GM23338 (cell line): Measurements from ENCODE around the gene SPATS2. TPM values are rescaled to one million over a fixed set of nuclear protein-coding genes. Genes with fewer than 3 reads are reported as not detected.

Experiments
- ATAC-seq: fragments of 200-7000 bp; cut with Tn5 transposase; 3 replicates; pipeline ENCODE4 v1.9.1; 2020
- DNase-seq: peaks from one replicate; pipeline ENCODE4 v3.0.0-alpha.2; 2015; ENCODE audit warnings: low spot score
- H2AFZ ChIP-seq: fragments of 200-600 bp; sonication (generic); 2 replicates; pipeline ENCODE4 v1.8.0; 2016; ENCODE audit warnings: antibody characterized with exemption, mild to moderate bottlenecking, moderate library complexity
- H3F3A ChIP-seq: fragments of 200-600 bp; sonication (generic); replicated peaks from 2 replicates; pipeline ENCODE4 v1.8.0; 2017; ENCODE audit warnings: antibody characterized with exemption, mixed run types, low read depth
- H3K27ac ChIP-seq: fragments of 200-600 bp; sonication (generic); 2 replicates; pipeline ENCODE4 v1.6.1; 2016; ENCODE audit warnings: low read depth
- H3K27me3 ChIP-seq: fragments of 200-600 bp; sonication (generic); 2 replicates; pipeline ENCODE4 v1.8.0; 2016; ENCODE audit warnings: mild to moderate bottlenecking, mixed run types, moderate library complexity; ENCODE audit not compliant: insufficient read depth
- H3K36me3 ChIP-seq: fragments of 200-600 bp; sonication (generic); 2 replicates; pipeline ENCODE4 v1.8.0; 2016; ENCODE audit warnings: mild to moderate bottlenecking; ENCODE audit not compliant: insufficient read depth
- H3K4me1 ChIP-seq: fragments of 200-600 bp; sonication (generic); 2 replicates; pipeline ENCODE4 v1.8.0; 2016; ENCODE audit warnings: mild to moderate bottlenecking, moderate library complexity; ENCODE audit not compliant: insufficient read depth
- H3K4me2 ChIP-seq: fragments of 200-600 bp; sonication (generic); 2 replicates; pipeline ENCODE4 v1.7.1; 2017; ENCODE audit warnings: mixed run types
- H3K4me3 ChIP-seq: fragments of 200-600 bp; sonication (generic); 2 replicates; pipeline ENCODE4 v1.6.1; 2016; ENCODE audit warnings: mixed run types
- H3K79me2 ChIP-seq: fragments of 200-600 bp; sonication (generic); replicated peaks from 2 replicates; pipeline ENCODE4 v1.8.0; 2017; ENCODE audit warnings: mild to moderate bottlenecking; ENCODE audit not compliant: insufficient read depth
- H3K9me2 ChIP-seq: fragments of 200-600 bp; sonication (generic); 2 replicates; pipeline ENCODE4 v1.8.0; 2017; ENCODE audit not compliant: insufficient read depth
- H4K20me1 ChIP-seq: fragments of 200-600 bp; sonication (generic); replicated peaks from 2 replicates; pipeline ENCODE4 v1.8.0; 2017; ENCODE audit warnings: mild to moderate bottlenecking; ENCODE audit not compliant: insufficient read depth
- H3K27ac Mint-ChIP-seq: 2 replicates; pipeline ENCODE4 v1.8.0; 2020; ENCODE audit warnings: inconsistent platforms, mild to moderate bottlenecking, moderate library complexity, mixed read lengths
- H3K27me3 Mint-ChIP-seq: 3 replicates; pipeline ENCODE4 v1.8.0; 2022; ENCODE audit warnings: low read depth, mild to moderate bottlenecking, moderate library complexity, mixed read lengths, inconsistent platforms; ENCODE audit not compliant: insufficient read depth, poor library complexity
- H3K36me3 Mint-ChIP-seq: 3 replicates; pipeline ENCODE4 v1.8.0; 2021; ENCODE audit warnings: low read depth, mild to moderate bottlenecking, inconsistent platforms, moderate library complexity, mixed read lengths
- H3K4me1 Mint-ChIP-seq: 3 replicates; pipeline ENCODE4 v1.8.0; 2020; ENCODE audit warnings: mild to moderate bottlenecking, inconsistent platforms, mixed read lengths
- H3K4me3 Mint-ChIP-seq: 3 replicates; pipeline ENCODE4 v1.8.0; 2021; ENCODE audit warnings: moderate library complexity, mild to moderate bottlenecking, inconsistent platforms, mixed read lengths
- H3K9me3 Mint-ChIP-seq: 3 replicates; pipeline ENCODE4 v1.8.0; 2020; ENCODE audit warnings: moderate library complexity, mild to moderate bottlenecking, inconsistent platforms, mixed read lengths
- CREB1 ChIP-seq: fragments of 250-450 bp; sonication (Bioruptor Pico); IDR thresholded peaks from 2 replicates; pipeline ENCODE4 v1.5.0; 2020; ENCODE audit warnings: low read depth, mild to moderate bottlenecking, moderate library complexity
- CTCF ChIP-seq, 2 experiments: fragments of 200-600 bp in 1 of 2; sonication (generic) in 1 of 2; conservative IDR thresholded peaks; 2 replicates each; pipeline versions ENCODE4 v1.5.1 to v1.6.1; 2016 to 2017; ENCODE audit warnings: antibody characterized with exemption in 2 of 2, low read depth in 2 of 2, mild to moderate bottlenecking in 2 of 2, moderate library complexity in 1 of 2
- EZH2 ChIP-seq: fragments of 200-600 bp; sonication (generic); IDR thresholded peaks from one replicate; pipeline ENCODE4 v1.8.0; 2017; ENCODE audit warnings: antibody characterized with exemption, mild to moderate bottlenecking, low read depth; ENCODE audit not compliant: unreplicated experiment
- JUNB ChIP-seq: IDR thresholded peaks from one replicate; pipeline ENCODE4 v1.6.1; 2016; ENCODE audit warnings: antibody characterized with exemption; ENCODE audit not compliant: unreplicated experiment
- ZNF114 ChIP-seq: fragments of 250-450 bp; sonication (Bioruptor Pico); IDR thresholded peaks from 2 replicates; pipeline ENCODE4 v1.5.0; 2020; ENCODE audit warnings: mild to moderate bottlenecking, moderate library complexity
- ZNF331 ChIP-seq: fragments of 250-450 bp; sonication (Bioruptor Pico); IDR thresholded peaks from 2 replicates; pipeline ENCODE4 v1.5.0; 2020; ENCODE audit warnings: low read depth, mild to moderate bottlenecking, moderate library complexity
- ZNF462 ChIP-seq: fragments of 250-450 bp; sonication (Bioruptor Pico); IDR thresholded peaks from 2 replicates; pipeline ENCODE4 v1.5.0; 2020; ENCODE audit warnings: mild to moderate bottlenecking, moderate library complexity
- polyA plus RNA-seq: library from polyadenylated mRNA; unstranded; fragments of >200 nt; fragmentation: Nextera tagmentation; extraction: Ambion mirVana; gene quantifications from 2 replicates; pipeline ENCODE4 v1.2.1, GENCODE V29; 2016
- total RNA-seq: library from RNA; depleted of rRNA; stranded (reverse); fragments of >200 nt; shearing (Covaris generic); gene quantifications from 2 replicates; pipeline ENCODE4 v1.2.3, GENCODE V29; 2014

The SPATS2 gene
- total and polyA plus RNA-seq, 2 experiments from 2014 or later = 20.6 to 61.0 TPM

GRCh38 chr12:49465132-49465531 is 97.9 kb downstream of the SPATS2 start (continued):
- TF ChIP-seq ZNF462 (CRISPR knock-in tag) (no peak), CREB1 (CRISPR knock-in tag) (no peak), JUNB (no peak)

- Mint-ChIP-seq H3K4me1 (peaks cover 6% of the 10 kb centered on the region), H3K36me3 (peaks cover 4% of the 10 kb centered on the region; the same call in 1 of the 3 replicates), H3K27me3 (no peaks in the 10 kb centered on the region), H3K27ac (no peak overlapping the region), H3K9me3 (no peaks in the 10 kb centered on the region), H3K4me3 (no peak overlapping the region)
- Histone ChIP-seq H3K4me3 (no peak overlapping the region), H3K36me3 (no peaks in the 10 kb centered on the region), H3K27me3 (no peaks in the 10 kb centered on the region), H3K9me2 (no peaks in the 10 kb centered on the region), H3K4me1 (0 out of 2 replicates have a peak, but pooled peaks cover under 1% of the 10 kb centered on the region), H4K20me1 (peaks cover 2% of the 10 kb centered on the region; the same call in 1 of the 2 replicates), H3F3A (0 out of 2 replicates have a peak, but pooled peaks cover 2% of the 10 kb centered on the region), H3K4me2 (no peak overlapping the region), H3K27ac (no peak overlapping the region), H3K79me2 (no peaks in the 10 kb centered on the region), H2AFZ (no peak overlapping the region)
- no peak for DNase-seq
- ATAC-seq = no peak
- no peak for TF ChIP-seq ZNF114 (CRISPR knock-in tag)
- no peak for TF ChIP-seq ZNF462 (CRISPR knock-in tag)
- TF ChIP-seq CTCF (conservative IDR thresholded peaks at IDR 0.05; ENCODE audit: low read depth in 2 of 2) = no peak
- no peak for TF ChIP-seq ZNF331 (CRISPR knock-in tag)
- no peak for TF ChIP-seq CREB1 (CRISPR knock-in tag)
- no peak for TF ChIP-seq EZH2
Measured at GRCh38 chr12:49470986-49471385, 103.7 kb downstream of the SPATS2 start.
